Uterus (tissue), 4 donors: ENCODE measurements around the gene DDX17. TPM values are rescaled to one million over a fixed set of nuclear protein-coding genes. Genes with fewer than 3 reads are reported as not detected.

ENCODE experiments used
- DNase-seq, 2 donors: peaks; one replicate each; pipeline ENCODE4 v3.0.0-alpha.2; 2019 to 2020
- H3K27ac ChIP-seq, 2 donors: fragments of 200-600 bp; sonication (generic); 1 replicate in 1 of 2; 2 replicates in 1 of 2; pipeline ENCODE4 v1.5.1; 2016 to 2018
- H3K27me3 ChIP-seq, 2 donors: fragments of 200-600 bp; sonication (generic); one replicate each; pipeline ENCODE4 v1.5.1; 2018 to 2019; ENCODE audit warnings: control low read depth in 1 of 2
- H3K36me3 ChIP-seq, 2 donors: fragments of 200-600 bp; sonication (generic); one replicate each; pipeline ENCODE4 v1.5.1; 2019; ENCODE audit warnings: control low read depth in 1 of 2
- H3K4me1 ChIP-seq, 2 donors: fragments of 200-600 bp; sonication (generic); one replicate each; pipeline ENCODE4 v1.5.1; 2018 to 2019; ENCODE audit warnings: control low read depth in 1 of 2
- H3K4me3 ChIP-seq, 2 donors: fragments of 200-600 bp; sonication (generic); 1 replicate in 1 of 2; 2 replicates in 1 of 2; pipeline ENCODE4 v1.5.1; 2018 to 2019; ENCODE audit warnings: mild to moderate bottlenecking in 1 of 2
- H3K9me3 ChIP-seq, 2 donors: fragments of 200-600 bp; sonication (generic); one replicate each; pipeline ENCODE4 v1.5.1; 2019; ENCODE audit warnings: control low read depth in 1 of 2
- CTCF ChIP-seq, 4 experiments: fragments of 200-600 bp in 2 of 4; fragments of 450-650 bp in 2 of 4; sonication (generic) in 2 of 4; IDR thresholded peaks; one replicate each; pipeline ENCODE4 v1.5.1; 2016 to 2019; ENCODE audit warnings: antibody characterized with exemption in 4 of 4, mild to moderate bottlenecking in 2 of 4, moderate library complexity in 1 of 4
- POLR2A ChIP-seq, 2 donors: fragments of 450-650 bp; IDR thresholded peaks; one replicate each; pipeline ENCODE4 v1.6.1; 2016; ENCODE audit warnings: antibody characterized with exemption in 2 of 2, mild to moderate bottlenecking in 1 of 2, moderate library complexity in 1 of 2
- intact Hi-C: fragments of 100-400 bp; cut with DNase I; formaldehyde crosslinking; loops from one replicate; pipeline ENCODE4 v1.15.1; 2023; ENCODE audit warnings: low total_unique reads
- total RNA-seq, 4 donors: library from RNA; depleted of rRNA in 3 of 4; stranded (reverse); fragments of >200 nt in 3 of 4; gene quantifications; one replicate each; pipeline versions ENCODE4 v1.1.0 to v1.2.4, GENCODE V29; 2014 to 2023
- donor health status: DM: yes; HTN: yes; CAD: no.

Gene DDX17
- total RNA-seq, 4 donors from 2014 or later, result 441 to 971 (median 665) TPM

DNA sequence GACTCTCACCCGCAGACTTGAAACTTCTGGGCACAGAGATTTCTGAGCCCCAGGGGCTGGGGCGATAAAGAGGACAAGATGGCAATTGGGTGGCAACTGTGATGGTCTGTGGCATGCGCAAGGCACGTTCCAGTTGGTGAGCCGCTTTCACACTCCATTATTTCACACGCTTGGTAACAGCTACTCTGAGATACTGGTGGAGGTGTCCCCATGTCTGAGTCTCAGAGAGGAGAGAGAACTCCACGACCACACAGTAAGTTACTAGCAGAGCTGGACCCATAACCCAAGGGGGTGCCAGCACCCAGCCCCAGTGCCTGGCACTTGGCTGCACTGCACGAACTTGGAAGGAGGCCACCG is 45.1 kb downstream of the DDX17 start:
- intact Hi-C loops, result no loop called here
- no peak for DNase-seq
- Histone ChIP-seq H3K9me3 (no peaks in the 10 kb centered on the region), H3K27me3 (peaks cover 0 to 6% of the 10 kb centered on the region in 2 donors), H3K27ac (no peak overlapping the region), H3K36me3 (no peaks in the 10 kb centered on the region), H3K4me1 (peaks cover 0 to under 1% of the 10 kb centered on the region in 2 donors), H3K4me3 (no peak overlapping the region)
- TF ChIP-seq CTCF (IDR thresholded peaks at IDR 0.05), result no peak
- TF ChIP-seq POLR2A (IDR thresholded peaks at IDR 0.05), result no peak

DNA sequence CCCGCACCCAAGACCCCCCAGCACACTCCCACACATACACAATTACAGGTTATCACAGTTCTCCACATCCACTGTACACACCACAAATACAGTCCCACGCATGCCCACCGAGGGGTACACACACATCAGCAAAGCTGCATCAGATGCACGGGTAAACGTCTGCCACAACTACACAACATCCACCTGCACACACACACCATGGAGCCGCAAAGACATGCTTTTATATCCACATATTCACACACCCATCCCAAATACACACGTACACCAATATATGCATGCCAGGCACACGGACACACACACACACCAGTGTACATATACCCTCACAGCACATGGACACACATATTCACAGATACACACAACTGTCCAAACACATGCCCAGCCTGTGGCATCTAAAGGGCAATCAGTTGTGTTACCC is 45.7 kb downstream of the DDX17 start:
- no peak overlapping the region for H3K4me3 ChIP-seq
- no peak overlapping the region for H3K27ac ChIP-seq
- peaks cover 0 to 7% of the 10 kb centered on the region in 2 donors for H3K4me1 ChIP-seq
- peaks cover 0 to 12% of the 10 kb centered on the region in 2 donors for H3K27me3 ChIP-seq
- H3K9me3 ChIP-seq, result no peaks in the 10 kb centered on the region
- intact Hi-C loops, result no loop called here
- no peaks in the 10 kb centered on the region for H3K36me3 ChIP-seq
- no peak for TF ChIP-seq POLR2A (IDR thresholded peaks at IDR 0.05)
- TF ChIP-seq CTCF (IDR thresholded peaks at IDR 0.05), result no peak
- no peak for DNase-seq

- H3K4me1 ChIP-seq, result peaks cover 0 to 16% of the 10 kb centered on the region in 2 donors
- TF ChIP-seq CTCF (IDR thresholded peaks at IDR 0.05) (no peak), POLR2A (IDR thresholded peaks at IDR 0.05) (no peak)
- H3K9me3 ChIP-seq, result no peaks in the 10 kb centered on the region
- H3K27ac ChIP-seq, result no peak overlapping the region
- no peak for DNase-seq
- intact Hi-C loops, result no loop called here
- no peaks in the 10 kb centered on the region for H3K36me3 ChIP-seq
- H3K27me3 ChIP-seq, result peaks cover 7 to 13% of the 10 kb centered on the region in 2 donors
- H3K4me3 ChIP-seq, result no peak overlapping the region
Observed at GRCh38 chr22:38456841-38457699, 49.0 kb downstream of the DDX17 start.

DNA sequence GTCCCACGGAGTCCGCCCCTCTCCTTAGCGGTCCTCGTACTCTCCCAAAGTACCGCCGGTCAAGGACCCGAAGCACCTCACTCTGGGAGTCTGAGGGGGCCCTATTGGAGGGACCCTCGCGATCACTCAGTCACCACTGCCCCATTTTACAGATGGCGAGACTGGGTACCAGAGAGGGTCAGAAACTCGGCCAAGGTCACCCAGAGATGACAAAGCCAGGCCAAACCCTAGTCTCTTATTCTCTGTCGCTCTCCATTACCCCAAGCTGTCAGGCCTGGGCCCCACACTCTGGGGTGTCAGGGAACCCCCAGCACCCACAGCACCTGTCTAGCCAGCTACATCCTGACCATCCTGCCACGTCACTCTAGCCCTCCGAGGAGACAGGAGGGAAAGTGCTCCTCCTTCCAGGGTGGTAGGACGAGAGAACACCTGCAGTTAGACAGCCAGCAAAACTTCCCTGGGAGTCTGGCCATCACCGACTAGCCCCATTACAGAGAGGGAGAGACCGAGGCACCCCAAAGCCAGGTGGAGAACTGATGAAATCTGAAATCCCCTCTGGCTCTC is 49.8 kb downstream of the DDX17 start:
- no peaks in the 10 kb centered on the region for H3K36me3 ChIP-seq
- peaks cover 0 to 16% of the 10 kb centered on the region in 2 donors for H3K4me1 ChIP-seq
- no peak for TF ChIP-seq POLR2A (IDR thresholded peaks at IDR 0.05)
- no peak for TF ChIP-seq CTCF (IDR thresholded peaks at IDR 0.05)
- H3K27ac ChIP-seq, result no peak overlapping the region
- no peaks in the 10 kb centered on the region for H3K9me3 ChIP-seq
- peaks cover 7 to 13% of the 10 kb centered on the region in 2 donors for H3K27me3 ChIP-seq
- H3K4me3 ChIP-seq, result no peak overlapping the region
- no peak for DNase-seq
- intact Hi-C loops, result no loop called here
